ENCODE data around the gene XPR1.
"Not testable (repeated sequence)": the region's sequence is repeated elsewhere in the genome, so short reads cannot be mapped to it uniquely, and the experiment has no call there.

Gene XPR1

GRCh38 chr1:180722586-180722985, 90.8 kb downstream of the XPR1 start:
- no peak for DNase-seq (ENCODE audit: low read depth)

- DNase-seq (ENCODE audit: low read depth), result no peak
Measured at GRCh38 chr1:180724055-180724454, 92.2 kb downstream of the XPR1 start.

GRCh38 chr1:180726024-180726423, 94.2 kb downstream of the XPR1 start:
- DNase-seq (ENCODE audit: low read depth), result not testable (repeated sequence)

- not testable (repeated sequence) for DNase-seq (ENCODE audit: low read depth)
Measured at GRCh38 chr1:180727751-180728150, 95.9 kb downstream of the XPR1 start.

- no peak for DNase-seq (ENCODE audit: low read depth)
Measured at GRCh38 chr1:180728472-180729106, 96.8 kb downstream of the XPR1 start.

GRCh38 chr1:180731131-180731530, 99.3 kb downstream of the XPR1 start:
- no peak for DNase-seq (ENCODE audit: low read depth)

- no peak for DNase-seq (ENCODE audit: low read depth)
Measured at GRCh38 chr1:180732866-180733265, 101.0 kb downstream of the XPR1 start.

GRCh38 chr1:180734366-180734765, 102.5 kb downstream of the XPR1 start:
- DNase-seq (ENCODE audit: low read depth), result no peak

GRCh38 chr1:180742663-180743062, 110.8 kb downstream of the XPR1 start:
- no peak for DNase-seq (ENCODE audit: low read depth)

- no peak for DNase-seq (ENCODE audit: low read depth)
Measured at GRCh38 chr1:180743868-180744267, 112.0 kb downstream of the XPR1 start.

GRCh38 chr1:180745098-180745497, 113.3 kb downstream of the XPR1 start:
- no peak for DNase-seq (ENCODE audit: low read depth)

- DNase-seq (ENCODE audit: low read depth), result no peak
Measured at GRCh38 chr1:180751921-180752320, 120.1 kb downstream of the XPR1 start.

- no peak for DNase-seq (ENCODE audit: low read depth)
Measured at GRCh38 chr1:180754453-180754852, 122.6 kb downstream of the XPR1 start.

- no peak for DNase-seq (ENCODE audit: low read depth)
Measured at GRCh38 chr1:180757657-180758056, 125.8 kb downstream of the XPR1 start.

- DNase-seq (ENCODE audit: low read depth), result no peak
Measured at GRCh38 chr1:180762796-180763195, 131.0 kb downstream of the XPR1 start.

- no peak for DNase-seq (ENCODE audit: low read depth)
Measured at GRCh38 chr1:180765151-180765550, 133.3 kb downstream of the XPR1 start.

- DNase-seq (ENCODE audit: low read depth), result no peak
Measured at GRCh38 chr1:180769889-180770288, 138.1 kb downstream of the XPR1 start.

- DNase-seq (ENCODE audit: low read depth), result no peak
Measured at GRCh38 chr1:180773210-180773865, 141.5 kb downstream of the XPR1 start.

- no peak for DNase-seq (ENCODE audit: low read depth)
Measured at GRCh38 chr1:180775801-180776200, 144.0 kb downstream of the XPR1 start.

GRCh38 chr1:180777072-180777689, 145.4 kb downstream of the XPR1 start:
- no peak for DNase-seq (ENCODE audit: low read depth)

- no peak for DNase-seq (ENCODE audit: low read depth)
Measured at GRCh38 chr1:180778782-180779398, 147.1 kb downstream of the XPR1 start.

- no peak for DNase-seq (ENCODE audit: low read depth)
Measured at GRCh38 chr1:180779584-180779983, 147.8 kb downstream of the XPR1 start.

GRCh38 chr1:180781718-180782117, 149.9 kb downstream of the XPR1 start:
- no peak for DNase-seq (ENCODE audit: low read depth)

Data from activated T-cell treated with anti-CD3 and anti-CD28 coated beads for 1 hour (primary cell).